ENCODE results near the gene SLC30A10. TPM values are rescaled to one million over a fixed set of nuclear protein-coding genes. Genes with fewer than 3 reads are reported as not detected.

SLC30A10 gene
- polyA plus RNA-seq, 2 of the 4 experiments (the other 2 are of a cell fraction), result 0.03 to 0.04 TPM

DNA sequence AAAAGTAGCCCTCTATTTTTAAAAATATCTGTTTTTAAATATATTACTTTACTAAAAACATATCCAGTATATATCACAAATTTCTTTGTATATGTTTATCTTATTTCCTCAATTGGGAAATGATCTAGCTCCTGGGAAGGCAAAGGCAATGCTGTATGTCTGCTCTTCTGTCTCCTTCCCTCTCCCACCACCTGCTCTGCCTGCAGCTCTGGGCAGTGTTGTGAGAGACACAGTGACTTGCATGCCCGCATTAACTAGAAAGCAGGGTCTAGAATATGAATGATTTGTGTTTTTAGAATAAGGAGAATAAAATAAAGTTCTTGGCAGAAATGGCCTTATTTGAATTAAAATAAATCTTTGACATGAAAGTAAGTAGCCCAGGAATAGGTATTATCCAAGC is 11.1 kb downstream of the SLC30A10 start:
- TF ChIP-seq RNF2 (IDR thresholded peaks at IDR 0.05; ENCODE audit: borderline replicate concordance, low read depth) (no peak), EHMT2 (IDR thresholded peaks at IDR 0.05; ENCODE audit: low read depth) (no peak), HEYL (CRISPR knock-in tag; IDR thresholded peaks at IDR 0.05) (no peak), FOSB (CRISPR knock-in tag; IDR thresholded peaks at IDR 0.05) (no peak), NPAS2 (CRISPR knock-in tag; IDR thresholded peaks at IDR 0.05; ENCODE audit: borderline replicate concordance) (no peak), MYC (IDR thresholded peaks at IDR 0.05; ENCODE audit: borderline replicate concordance, low read length) (no peak), CHD2 (IDR thresholded peaks at IDR 0.05; ENCODE audit: low read length, partially characterized antibody) (no peak), TP53 (CRISPR knock-in tag; IDR thresholded peaks at IDR 0.05) (no peak), JUN (IDR thresholded peaks at IDR 0.05) (no peak), KDM1A (IDR thresholded peaks at IDR 0.05; ENCODE audit: low read depth) (no peak), CBX8 (IDR thresholded peaks at IDR 0.05) (no peak), KDM5A (IDR thresholded peaks at IDR 0.05) (no peak), ZNF302 (CRISPR knock-in tag; IDR thresholded peaks at IDR 0.05) (no peak)
- no peak for DNase-seq (ENCODE audit: low read depth in 1 of 2, low spot score in 1 of 2)
- ATAC-seq, result no peak
- no peaks in the 10 kb centered on the region for H3K9me3 ChIP-seq
- no peak overlapping the region for H3K4me3 ChIP-seq
- WGBS (ENCODE audit: missing lambda C conversion rate), result 90% methylated on average over 1 of the region's 1 CpG
- ChIA-PET POLR2A (no interaction called here), CTCF (no interaction called here)
- H3K4me1 ChIP-seq, result peaks cover 8% of the 10 kb centered on the region; the same call in 2 of the 3 replicates
- no peak overlapping the region for H3K27ac ChIP-seq
- no peak overlapping the region for H3K4me2 ChIP-seq
- no peak for FAIRE-seq

DNA sequence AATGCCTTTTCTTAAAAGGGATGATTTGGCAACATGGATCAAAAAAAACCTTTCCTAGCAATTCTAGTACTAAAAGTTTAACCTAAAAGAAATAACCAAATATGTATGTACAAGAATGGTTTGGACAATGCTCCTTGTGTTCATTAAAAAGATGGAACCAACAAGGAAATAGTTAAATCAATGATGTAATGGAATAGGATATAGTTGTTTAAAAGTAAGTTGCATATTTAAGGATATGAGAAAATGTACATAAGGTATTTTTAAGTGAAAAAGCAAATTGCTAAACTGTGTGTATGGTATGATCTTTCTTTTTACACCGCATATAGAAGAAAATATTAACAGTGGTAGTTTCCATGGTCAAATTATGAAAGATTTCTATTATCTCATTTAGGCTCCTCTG is 12.1 kb downstream of the SLC30A10 start:
- 74% methylated on average over 1 of the region's 1 CpG for WGBS (ENCODE audit: missing lambda C conversion rate)
- TF ChIP-seq POLR2AphosphoS2 (conservative IDR thresholded peaks at IDR 0.05; ENCODE audit: low read length) (no peak), NR3C1 (IDR thresholded peaks at IDR 0.05) (no peak), RNF2 (IDR thresholded peaks at IDR 0.05; ENCODE audit: borderline replicate concordance, low read depth) (no peak), HDAC2 (IDR thresholded peaks at IDR 0.05) (no peak), SREBF2 (IDR thresholded peaks at IDR 0.05) (no peak)
- ATAC-seq (no peak), DNase-seq (ENCODE audit: low read depth in 1 of 2, low spot score in 1 of 2) (no peak), FAIRE-seq (no peak)
- no peak overlapping the region for H3K27ac ChIP-seq
- peaks cover 8% of the 10 kb centered on the region; the same call in 2 of the 3 replicates for H3K4me1 ChIP-seq
- H3K9me3 ChIP-seq, result no peaks in the 10 kb centered on the region
- CTCF ChIA-PET, result interaction anchor here (1.3 kb wide), 1 partner anchor 9 kb away, joined by 4 read pairs; no protein-coding TSS in a partner anchor
- POLR2A ChIA-PET, result no interaction called here
- H3K4me3 ChIP-seq, result no peak overlapping the region
- H3K4me2 ChIP-seq, result no peak overlapping the region

DNA sequence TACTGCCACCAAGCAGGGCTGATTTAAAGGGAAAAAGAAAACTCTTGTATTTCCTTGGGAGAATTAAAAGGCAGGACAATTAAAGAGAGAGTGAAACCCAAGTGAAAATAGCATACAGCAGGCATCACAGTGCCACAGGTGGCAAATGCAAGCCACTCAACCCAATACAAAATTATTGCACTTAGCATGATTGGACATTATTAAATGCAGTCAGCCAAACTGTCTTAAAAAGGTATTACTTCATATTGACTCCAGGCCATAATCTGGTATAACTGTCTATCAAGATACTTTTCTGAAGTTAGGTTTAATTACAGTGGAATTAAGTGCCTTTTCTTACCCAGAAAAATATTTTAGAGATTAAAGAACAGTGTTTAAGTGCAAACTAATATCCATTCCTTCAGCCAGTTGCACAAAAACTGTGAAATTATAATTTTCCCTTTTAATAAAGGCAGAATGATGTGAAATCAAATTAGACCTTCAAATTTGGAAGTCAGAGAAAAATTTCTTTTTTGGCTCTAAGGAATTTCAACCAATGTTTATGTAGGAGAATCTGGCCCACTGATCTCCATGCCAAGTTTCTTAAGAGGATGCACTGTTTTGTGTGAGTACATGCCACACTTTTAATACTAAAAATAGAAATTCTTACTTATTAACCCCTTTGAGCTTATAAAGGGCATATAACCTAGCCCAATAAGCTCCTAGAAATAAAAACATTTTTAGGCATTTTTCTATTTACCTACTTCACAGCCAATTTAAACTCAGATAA is 15.2 kb downstream of the SLC30A10 start:
- Histone ChIP-seq H3K4me2 (no peak overlapping the region), H3K4me1 (peaks cover 6% of the 10 kb centered on the region; the same call in 2 of the 3 replicates), H3K4me3 (no peak overlapping the region), H3K27ac (no peak overlapping the region), H3K9me3 (no peaks in the 10 kb centered on the region)
- DNase-seq (ENCODE audit: low read depth in 1 of 2, low spot score in 1 of 2), result no peak
- ATAC-seq, result no peak
- TF ChIP-seq TFCP2L1 (CRISPR knock-in tag; IDR thresholded peaks at IDR 0.05) (no peak), GATA3 (IDR thresholded peaks at IDR 0.05; ENCODE audit: borderline replicate concordance) (no peak), NFE2L2 (conservative IDR thresholded peaks at IDR 0.05; ENCODE audit: low read length) (no peak), HOXA7 (CRISPR knock-in tag; IDR thresholded peaks at IDR 0.05) (no peak), RFX5 (IDR thresholded peaks at IDR 0.05) (no peak), RARB (CRISPR knock-in tag; IDR thresholded peaks at IDR 0.05) (no peak), CBX2 (IDR thresholded peaks at IDR 0.05; ENCODE audit: borderline replicate concordance, low read depth) (no peak), ZSCAN20 (CRISPR knock-in tag; IDR thresholded peaks at IDR 0.05) (no peak), POLR2A (IDR thresholded peaks at IDR 0.05; ENCODE audit: low read length) (no peak), EHF (CRISPR knock-in tag; IDR thresholded peaks at IDR 0.05) (no peak), JUNB (IDR thresholded peaks at IDR 0.05) (no peak), NPAS2 (CRISPR knock-in tag; IDR thresholded peaks at IDR 0.05; ENCODE audit: borderline replicate concordance) (no peak), ZNF302 (CRISPR knock-in tag; IDR thresholded peaks at IDR 0.05) (no peak), HOXB13 (CRISPR knock-in tag; IDR thresholded peaks at IDR 0.05; ENCODE audit: low read depth) (no peak), CHD2 (IDR thresholded peaks at IDR 0.05; ENCODE audit: low read length, partially characterized antibody) (no peak), CEBPB (IDR thresholded peaks at IDR 0.05) (no peak)
- TF ChIP-seq, protein P1, sequence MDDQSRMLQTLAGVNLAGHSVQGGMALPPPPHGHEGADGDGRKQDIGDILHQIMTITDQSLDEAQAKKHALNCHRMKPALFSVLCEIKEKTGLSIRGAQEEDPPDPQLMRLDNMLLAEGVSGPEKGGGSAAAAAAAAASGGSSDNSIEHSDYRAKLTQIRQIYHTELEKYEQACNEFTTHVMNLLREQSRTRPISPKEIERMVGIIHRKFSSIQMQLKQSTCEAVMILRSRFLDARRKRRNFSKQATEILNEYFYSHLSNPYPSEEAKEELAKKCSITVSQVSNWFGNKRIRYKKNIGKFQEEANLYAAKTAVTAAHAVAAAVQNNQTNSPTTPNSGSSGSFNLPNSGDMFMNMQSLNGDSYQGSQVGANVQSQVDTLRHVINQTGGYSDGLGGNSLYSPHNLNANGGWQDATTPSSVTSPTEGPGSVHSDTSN (IDR thresholded peaks at IDR 0.05), result no peak
- TF ChIP-seq, protein P2, sequence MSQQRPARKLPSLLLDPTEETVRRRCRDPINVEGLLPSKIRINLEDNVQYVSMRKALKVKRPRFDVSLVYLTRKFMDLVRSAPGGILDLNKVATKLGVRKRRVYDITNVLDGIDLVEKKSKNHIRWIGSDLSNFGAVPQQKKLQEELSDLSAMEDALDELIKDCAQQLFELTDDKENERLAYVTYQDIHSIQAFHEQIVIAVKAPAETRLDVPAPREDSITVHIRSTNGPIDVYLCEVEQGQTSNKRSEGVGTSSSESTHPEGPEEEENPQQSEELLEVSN (IDR thresholded peaks at IDR 0.05; ENCODE audit: borderline replicate concordance, low read depth), result no peak
- POLR2A ChIA-PET, result no interaction called here
- no peak for FAIRE-seq
- CTCF ChIA-PET, result interaction anchor here (0.7 kb wide), 1 partner anchor 1546 kb away, joined by 3 read pairs; no protein-coding TSS in a partner anchor

All from A549 (cell line).